HepG2 (cell line): ENCODE measurements around the gene IRF2BPL. TPM values are rescaled to one million over a fixed set of nuclear protein-coding genes. Genes with fewer than 3 reads are reported as not detected.

Experiments used
- CENPBD1 ChIP-seq: sonication (generic); formaldehyde crosslinking; IDR thresholded peaks from 2 replicates; pipeline ENCODE4 v1.8.0; 2022; ENCODE audit warnings: missing genetic modification reagents, low read depth, mild to moderate bottlenecking, borderline replicate concordance
- DNMT1 ChIP-seq: sonication (generic); formaldehyde crosslinking; IDR thresholded peaks from 2 replicates; pipeline ENCODE4 v1.5.1; 2020; ENCODE audit warnings: mild to moderate bottlenecking, missing genetic modification reagents
- MAFG ChIP-seq: sonication (generic); formaldehyde crosslinking; IDR thresholded peaks from 2 replicates; pipeline ENCODE4 v1.5.1; 2020; ENCODE audit warnings: mild to moderate bottlenecking, missing genetic modification reagents
- MAFK ChIP-seq, 2 experiments: IDR thresholded peaks in 1 of 2; conservative IDR thresholded peaks in 1 of 2; 2 replicates each; pipeline ENCODE4 v1.6.1; 2011; ENCODE audit warnings: improper control_type of control experiment in 2 of 2, low read length in 2 of 2
- MIER2 ChIP-seq: IDR thresholded peaks from 2 replicates; pipeline ENCODE4 v1.6.1; 2016; ENCODE audit warnings: missing biosample characterization, missing genetic modification reagents
- NR2F1 ChIP-seq, 2 experiments: fragments of 450-650 bp in 1 of 2; formaldehyde crosslinking in 1 of 2; IDR thresholded peaks; 2 replicates each; pipeline versions ENCODE4 v1.5.0 to v1.6.1; 2016 to 2020; ENCODE audit warnings: mild to moderate bottlenecking in 1 of 2, missing compliant biosample characterization in 1 of 2, missing genetic modification reagents in 1 of 2, moderate library complexity in 1 of 2
- PBX2 ChIP-seq: IDR thresholded peaks from 2 replicates; pipeline ENCODE4 v1.6.1; 2016; ENCODE audit warnings: control low read depth
- PITX1 ChIP-seq: sonication (generic); formaldehyde crosslinking; IDR thresholded peaks from 2 replicates; pipeline ENCODE4 v1.5.1; 2020; ENCODE audit warnings: mild to moderate bottlenecking, missing genetic modification reagents
- PRDM4 ChIP-seq: sonication (generic); formaldehyde crosslinking; IDR thresholded peaks from 2 replicates; pipeline ENCODE4 v1.9.0; 2021; ENCODE audit warnings: missing genetic modification reagents, borderline replicate concordance
- RAD21 ChIP-seq: fragments of 450-650 bp; formaldehyde crosslinking; IDR thresholded peaks from 2 replicates; pipeline ENCODE4 v1.5.0; 2020; ENCODE audit warnings: mild to moderate bottlenecking
- RORA ChIP-seq: sonication (generic); formaldehyde crosslinking; IDR thresholded peaks from 2 replicates; pipeline ENCODE4 v1.5.0; 2020; ENCODE audit warnings: mild to moderate bottlenecking, missing genetic modification reagents, moderate library complexity
- SNRNP70 ChIP-seq: fragments of 200-400 bp; formaldehyde crosslinking; IDR thresholded peaks from 2 replicates; pipeline ENCODE4 v1.6.1; 2017; ENCODE audit warnings: mild to moderate bottlenecking, low read depth, low read length, moderate library complexity
- SSRP1 ChIP-seq: IDR thresholded peaks from 2 replicates; pipeline ENCODE4 v1.6.1; 2016; ENCODE audit warnings: control low read depth
- TAF1 ChIP-seq: sonication (generic); formaldehyde crosslinking; IDR thresholded peaks from 2 replicates; pipeline ENCODE4 v1.4.0; 2020; ENCODE audit warnings: missing genetic modification reagents
- TCF7L2 ChIP-seq: IDR thresholded peaks from 2 replicates; pipeline ENCODE4 v1.6.1; 2011; ENCODE audit warnings: mild to moderate bottlenecking, low read depth, low read length, moderate library complexity
- THAP9 ChIP-seq: sonication (generic); formaldehyde crosslinking; IDR thresholded peaks from 2 replicates; pipeline ENCODE4; 2020; ENCODE audit warnings: missing genetic modification reagents, mild to moderate bottlenecking, borderline replicate concordance
- ZNF263 ChIP-seq: sonication (generic); formaldehyde crosslinking; IDR thresholded peaks from 2 replicates; pipeline ENCODE4 v1.4.0; 2020; ENCODE audit warnings: missing genetic modification reagents
- ZNF33B ChIP-seq: sonication (generic); formaldehyde crosslinking; IDR thresholded peaks from 2 replicates; pipeline ENCODE4 v1.5.1; 2020; ENCODE audit warnings: mild to moderate bottlenecking, missing genetic modification reagents
- ZNF562 ChIP-seq: sonication (generic); formaldehyde crosslinking; IDR thresholded peaks from 2 replicates; pipeline ENCODE4 v1.8.0; 2022; ENCODE audit warnings: missing genetic modification reagents, borderline replicate concordance
- ZSCAN29 ChIP-seq: sonication (generic); formaldehyde crosslinking; conservative IDR thresholded peaks from 2 replicates; pipeline ENCODE4 v1.4.0; 2020; ENCODE audit warnings: mild to moderate bottlenecking, missing genetic modification reagents
- polyA plus RNA-seq, 8 experiments: library from polyadenylated mRNA; depleted of rRNA in 3 of 8; stranded (reverse) in 7 of 8; unstranded in 1 of 8; fragments of >200 nt; fragmentation: Illumina TruSeq in 4 of 8; extraction: Trizol in 4 of 8; gene quantifications; 2 replicates each; pipeline versions ENCODE4 v1.2.1 to v1.2.3, GENCODE V29; 2011 to 2016; ENCODE audit warnings: low read depth in 4 of 8, missing spikeins in 1 of 8, mixed read lengths in 1 of 8; ENCODE audit not compliant: insufficient read depth in 1 of 8
- total RNA-seq, 5 experiments: library from RNA; depleted of rRNA; stranded (reverse); fragments of >200 nt; fragmentation: Illumina TruSeq; extraction: Trizol; gene quantifications; 2 replicates each; pipeline ENCODE4 v1.2.3, GENCODE V29; 2016; ENCODE audit warnings: low read depth in 1 of 5

IRF2BPL gene
- total and polyA plus RNA-seq, 2 of the 13 experiments (the other 11 are each of a cell fraction or from before 2014, with no cell fraction given): 6.6 to 8.4 TPM

- TF ChIP-seq SNRNP70 (no peak), ZNF263 (CRISPR knock-in tag) (no peak), PRDM4 (CRISPR knock-in tag) (no peak), DNMT1 (no peak), PBX2 (no peak), THAP9 (CRISPR knock-in tag) (no peak), PITX1 (CRISPR knock-in tag) (no peak), SSRP1 (no peak), MAFG (no peak), ZNF562 (CRISPR knock-in tag) (no peak), MAFK (conservative IDR thresholded peaks at IDR 0.05 in 1 of 2, IDR thresholded peaks at IDR 0.05 in 1 of 2; ENCODE audit: low read length in 2 of 2) (no peak), ZNF33B (no peak), ZSCAN29 (CRISPR knock-in tag) (no peak), TCF7L2 (no peak), NR2F1 (CRISPR knock-in tag; IDR thresholded peaks at IDR 0.05) (no peak), CENPBD1 (no peak), RAD21 (CRISPR knock-in tag) (no peak), RORA (CRISPR knock-in tag) (no peak), TAF1 (CRISPR knock-in tag) (no peak), MIER2 (CRISPR knock-in tag) (no peak)
These were observed 14.9 kb upstream of the IRF2BPL start (continued) for GRCh38 chr14:77043177-77043983.
